CD4-positive, alpha-beta T cell (primary cell): ENCODE data around the gene ZSCAN9. TPM values are rescaled to one million over a fixed set of nuclear protein-coding genes. Genes with fewer than 3 reads are reported as not detected.

Experiments used
- ATAC-seq: fragments of 200-7000 bp; cut with Tn5 transposase; one replicate; pipeline ENCODE4 v1.10.0; 2022; ENCODE audit warnings: mild to moderate bottlenecking; ENCODE audit not compliant: poor library complexity
- CTCF ChIA-PET: fragments of 350-600 bp; sonication (Branson Sonifier 250); formaldehyde crosslinking; loops from one replicate; lab custom pipeline; 2021; ENCODE audit warnings: antibody characterized with exemption, inconsistent platforms; lab: Charles Lee
- POLR2A ChIA-PET: fragments of 350-600 bp; sonication (Branson Sonifier 250); formaldehyde crosslinking; loops from one replicate; lab custom pipeline; 2021; ENCODE audit warnings: antibody characterized with exemption, inconsistent platforms; lab: Charles Lee
- DNase-seq, 14 experiments: peaks; one replicate each; pipeline ENCODE4 v3.0.0-alpha.2; 2013 to 2020; ENCODE audit warnings: mixed read lengths in 2 of 14
- H3K27ac ChIP-seq, 2 donors: one replicate each; pipeline versions ENCODE4 v1.5.1 to v1.7.0; 2013; ENCODE audit warnings: low read length in 2 of 2, low read depth in 1 of 2, mild to moderate bottlenecking in 1 of 2
- H3K27me3 ChIP-seq, 2 experiments: 1 replicate in 1 of 2; 2 replicates in 1 of 2; pipeline versions ENCODE4 v1.6.1 to v1.7.0; 2013; ENCODE audit warnings: low read length in 2 of 2, control low read depth in 1 of 2, mild to moderate bottlenecking in 1 of 2, moderate library complexity in 1 of 2; ENCODE audit not compliant: insufficient read depth in 2 of 2, control insufficient read depth in 1 of 2
- H3K36me3 ChIP-seq: one replicate; pipeline ENCODE4 v1.6.1; 2013; ENCODE audit warnings: low read length, control low read depth; ENCODE audit not compliant: insufficient read depth
- H3K4me1 ChIP-seq: one replicate; pipeline ENCODE4 v1.6.1; 2013; ENCODE audit warnings: low read length, control low read depth; ENCODE audit not compliant: insufficient read depth
- H3K4me3 ChIP-seq: one replicate; pipeline ENCODE4 v1.5.1; 2013; ENCODE audit warnings: mild to moderate bottlenecking, low read length, moderate library complexity
- H3K9me3 ChIP-seq, 2 experiments: 1 replicate in 1 of 2; 2 replicates in 1 of 2; pipeline versions ENCODE4 v1.6.1 to v1.7.0; 2013; ENCODE audit warnings: low read length in 2 of 2, mild to moderate bottlenecking in 2 of 2, control low read depth in 1 of 2, moderate library complexity in 1 of 2; ENCODE audit not compliant: control insufficient read depth in 1 of 2, insufficient read depth in 1 of 2
- H3K27ac Mint-ChIP-seq: one replicate; pipeline ENCODE4 v1.8.0; 2020; ENCODE audit warnings: mixed read lengths
- H3K27me3 Mint-ChIP-seq: one replicate; pipeline ENCODE4 v1.8.0; 2021; ENCODE audit warnings: mixed read lengths
- H3K36me3 Mint-ChIP-seq: one replicate; pipeline ENCODE4 v1.8.0; 2021; ENCODE audit warnings: low read depth, mixed read lengths
- H3K4me1 Mint-ChIP-seq: one replicate; pipeline ENCODE4 v1.8.0; 2021; ENCODE audit warnings: low read depth, mixed read lengths
- H3K4me3 Mint-ChIP-seq: one replicate; pipeline ENCODE4 v1.8.0; 2020; ENCODE audit warnings: mild to moderate bottlenecking, mixed read lengths
- H3K9me3 Mint-ChIP-seq: one replicate; pipeline ENCODE4 v1.8.0; 2020; ENCODE audit warnings: mixed read lengths
- CTCF ChIP-seq: fragments of 200-600 bp; IDR thresholded peaks from one replicate; pipeline ENCODE4 v1.8.0; 2022; ENCODE audit warnings: antibody characterized with exemption, mild to moderate bottlenecking
- intact Hi-C, 2 experiments: fragments of 100-400 bp; cut with DNase I in 1 of 2; cut with micrococcal nuclease in 1 of 2; formaldehyde crosslinking; loops; one replicate each; pipeline versions ENCODE4 v1.15.1 to v1.9.0; 2023 to 2025; cut with DNase I, micrococcal nuclease
- total RNA-seq, 174 experiments: library from RNA in 2 of 174; stranded (reverse) in 2 of 174; gene quantifications; one replicate each; pipeline ENCODE4 v1.2.3 and lab custom pipeline; 2021 to 2026

Gene ZSCAN9
- total RNA-seq, 2 experiments from 2014 or later, result 0.85 to 0.89 TPM

- no peaks in the 10 kb centered on the region for H3K36me3 ChIP-seq
- no peak for DNase-seq
- POLR2A ChIA-PET, result no interaction called here
- H3K4me3 ChIP-seq, result no peak overlapping the region
- no peaks in the 10 kb centered on the region for H3K4me1 ChIP-seq
- peaks cover 31% of the 10 kb centered on the region for H3K9me3 Mint-ChIP-seq
- no peak overlapping the region for H3K27ac Mint-ChIP-seq
- no peak overlapping the region for H3K27ac ChIP-seq
- no peak for TF ChIP-seq CTCF
- H3K9me3 ChIP-seq, result peaks cover 24 to 66% of the 10 kb centered on the region in 2 experiments
- H3K4me3 Mint-ChIP-seq, result no peak overlapping the region
- H3K36me3 Mint-ChIP-seq, result peaks cover 21% of the 10 kb centered on the region
- CTCF ChIA-PET, result no interaction called here
- ATAC-seq, result no peak
- peaks cover 5% of the 10 kb centered on the region for H3K27me3 Mint-ChIP-seq
- H3K4me1 Mint-ChIP-seq, result no peaks in the 10 kb centered on the region
- peaks cover 0 to 4% of the 10 kb centered on the region in 2 experiments for H3K27me3 ChIP-seq
- intact Hi-C loops, result no loop called here
Observed at GRCh38 chr6:28188111-28188979, 36.7 kb upstream of the ZSCAN9 start.

- intact Hi-C loops, result no loop called here
- Mint-ChIP-seq H3K9me3 (peaks cover 13% of the 10 kb centered on the region), H3K27ac (no peak overlapping the region), H3K27me3 (peaks cover 88% of the 10 kb centered on the region), H3K4me1 (peaks cover 10% of the 10 kb centered on the region), H3K36me3 (peaks cover 4% of the 10 kb centered on the region), H3K4me3 (no peak overlapping the region)
- peaks cover 22 to 32% of the 10 kb centered on the region in 2 experiments for H3K27me3 ChIP-seq
- H3K4me3 ChIP-seq, result no peak overlapping the region
- ChIA-PET POLR2A (no interaction called here), CTCF (no interaction called here)
- no peaks in the 10 kb centered on the region for H3K36me3 ChIP-seq
- no peak overlapping the region for H3K27ac ChIP-seq
- ATAC-seq, result no peak
- DNase-seq, result no peak
- peaks cover 5 to 34% of the 10 kb centered on the region in 2 experiments for H3K9me3 ChIP-seq
- no peak for TF ChIP-seq CTCF
- peaks cover 2% of the 10 kb centered on the region for H3K4me1 ChIP-seq
Observed at GRCh38 chr6:28200020-28200419, 25.1 kb upstream of the ZSCAN9 start.

- intact Hi-C loops, result no loop called here
- Mint-ChIP-seq H3K27ac (no peak overlapping the region), H3K9me3 (peaks cover 14% of the 10 kb centered on the region), H3K4me3 (no peak overlapping the region), H3K4me1 (peaks cover 16% of the 10 kb centered on the region), H3K36me3 (peaks cover 7% of the 10 kb centered on the region), H3K27me3 (peaks cover 91% of the 10 kb centered on the region)
- ChIA-PET POLR2A (no interaction called here), CTCF (no interaction called here)
- H3K4me3 ChIP-seq, result no peak overlapping the region
- ATAC-seq (no peak), DNase-seq (no peak)
- TF ChIP-seq CTCF, result no peak
- peaks cover 39 to 62% of the 10 kb centered on the region in 2 experiments for H3K27me3 ChIP-seq
- peaks cover 13% of the 10 kb centered on the region for H3K4me1 ChIP-seq
- H3K36me3 ChIP-seq, result no peaks in the 10 kb centered on the region
- peaks cover 11 to 15% of the 10 kb centered on the region in 2 experiments for H3K9me3 ChIP-seq
- no peak overlapping the region for H3K27ac ChIP-seq
Observed at GRCh38 chr6:28203201-28203600, 21.9 kb upstream of the ZSCAN9 start.
